ENCODE results near the gene HYAL3.

DNA sequence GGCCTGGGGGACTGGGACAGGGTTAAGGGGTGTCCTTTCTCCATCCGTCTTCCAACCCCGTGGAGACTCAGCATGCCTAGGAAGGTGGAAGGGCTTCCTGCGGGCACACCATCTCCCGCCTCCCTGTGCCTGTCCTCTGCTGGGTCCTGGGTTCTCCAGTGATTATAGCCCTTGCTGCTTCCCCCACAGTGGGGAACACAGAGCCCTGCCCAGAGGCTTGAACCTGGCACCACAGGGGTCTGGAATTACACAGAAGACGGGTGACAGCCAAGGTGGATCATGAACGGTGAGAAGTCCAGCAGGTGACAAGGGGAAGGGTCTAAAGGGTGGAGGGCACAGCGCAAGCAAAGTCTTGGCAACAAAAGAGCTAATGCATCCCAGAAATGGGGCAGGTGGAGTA is 36.4 kb downstream of the HYAL3 start:
- TF ChIP-seq POLR2AphosphoS5 (IDR thresholded peaks at IDR 0.05; ENCODE audit: borderline replicate concordance, low read depth, low read length): no peak
- no peak for TF ChIP-seq EZH2 (IDR thresholded peaks at IDR 0.05)
